ENCODE measurements around the gene STIL.

Gene STIL

DNA sequence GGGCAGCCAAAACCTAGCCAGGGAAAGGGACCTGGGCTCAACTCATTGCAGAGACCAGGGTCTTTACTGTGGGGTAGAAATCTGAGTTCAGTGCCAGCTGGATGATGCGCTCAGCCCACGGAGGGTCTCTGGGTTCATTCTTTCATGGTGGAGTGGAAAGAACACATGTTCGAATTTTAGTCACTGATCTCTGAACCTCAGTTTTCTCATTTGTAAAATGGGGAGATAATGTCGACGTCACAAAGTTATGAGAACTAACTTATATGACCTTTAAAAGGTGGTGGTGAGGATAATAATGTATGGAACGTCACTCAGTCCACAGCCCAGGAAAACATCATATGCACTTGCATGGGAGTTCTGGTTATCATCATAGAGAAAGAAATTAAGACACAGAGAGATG lies 80.8 kb downstream of the STIL start:
- DNase-seq: no peak

DNA sequence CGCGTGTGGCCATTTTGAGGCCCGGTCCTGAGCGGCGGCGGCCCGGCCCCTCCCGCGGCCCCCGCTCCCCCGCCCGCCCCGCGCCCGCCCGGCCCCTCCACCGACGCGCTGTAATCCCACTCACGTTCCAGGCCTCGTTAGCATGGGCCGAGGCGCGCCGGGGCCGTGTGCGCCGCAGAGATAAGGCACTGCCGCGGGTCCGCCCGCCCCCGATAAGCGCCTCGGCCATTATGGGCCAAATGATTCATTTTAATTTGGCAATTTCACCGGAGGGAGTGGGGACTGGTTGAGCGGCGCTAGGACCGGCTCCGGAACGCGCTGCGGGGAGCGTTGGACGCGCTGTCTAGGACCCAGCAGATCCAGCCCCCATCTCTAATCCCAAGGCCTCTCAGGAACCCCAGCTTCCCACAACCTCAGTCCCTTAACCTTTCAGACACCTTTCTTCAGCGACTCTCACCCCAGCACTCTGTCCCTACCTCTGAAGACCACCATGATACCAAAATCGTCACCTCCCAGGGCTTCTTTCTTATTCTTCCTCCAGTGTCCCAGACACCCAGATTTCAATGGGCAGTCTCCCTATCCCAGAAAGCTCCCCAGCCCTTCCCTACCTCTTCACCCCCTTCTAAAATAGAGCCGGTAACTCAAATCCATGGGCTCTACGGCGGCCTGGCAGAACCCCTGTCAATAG lies 81.6 kb downstream of the STIL start, which contains the start of gene TAL1:
TAL1 (minus strand) TSS at position 39 of the 688 bp plus-strand sequence. CDS start 6,337 bp downstream, outside the sequence.
- DNase-seq: no peak

- DNase-seq: peak in 1 of 5 donors; percentile 32
Observed at GRCh38 chr1:47231301-47232186, 82.4 kb downstream of the STIL start.

DNA sequence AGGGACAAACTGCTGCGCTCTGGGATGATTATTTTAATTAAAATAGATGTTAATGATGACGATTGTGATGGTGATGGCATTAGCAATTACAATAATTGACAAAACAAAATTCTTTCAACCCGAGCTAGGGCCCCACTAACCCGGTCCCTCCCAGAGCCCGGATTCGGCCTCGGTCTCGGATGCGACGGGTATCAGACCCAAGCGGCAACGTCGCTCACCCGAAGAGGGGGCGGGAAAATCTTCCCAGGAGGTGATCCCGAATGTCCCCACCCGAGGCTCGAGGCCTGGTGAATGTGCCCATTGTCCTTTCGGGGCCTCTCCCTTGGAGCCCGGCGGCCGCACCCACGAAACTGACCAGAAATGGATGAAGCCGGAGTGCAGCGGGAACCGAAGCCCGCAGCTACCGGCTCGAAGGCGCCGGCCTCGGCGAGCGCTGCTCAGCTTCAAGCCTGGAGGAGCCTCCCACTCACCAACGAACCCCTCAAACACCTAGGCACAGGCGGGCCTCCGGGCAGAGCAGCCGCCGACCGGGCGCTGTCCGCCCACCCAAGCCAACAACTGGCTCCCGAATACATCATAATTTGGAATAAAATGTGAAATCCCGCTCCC lies 83.2 kb downstream of the STIL start:
- DNase-seq: peak in 1 of 5 donors; percentile 15

DNA sequence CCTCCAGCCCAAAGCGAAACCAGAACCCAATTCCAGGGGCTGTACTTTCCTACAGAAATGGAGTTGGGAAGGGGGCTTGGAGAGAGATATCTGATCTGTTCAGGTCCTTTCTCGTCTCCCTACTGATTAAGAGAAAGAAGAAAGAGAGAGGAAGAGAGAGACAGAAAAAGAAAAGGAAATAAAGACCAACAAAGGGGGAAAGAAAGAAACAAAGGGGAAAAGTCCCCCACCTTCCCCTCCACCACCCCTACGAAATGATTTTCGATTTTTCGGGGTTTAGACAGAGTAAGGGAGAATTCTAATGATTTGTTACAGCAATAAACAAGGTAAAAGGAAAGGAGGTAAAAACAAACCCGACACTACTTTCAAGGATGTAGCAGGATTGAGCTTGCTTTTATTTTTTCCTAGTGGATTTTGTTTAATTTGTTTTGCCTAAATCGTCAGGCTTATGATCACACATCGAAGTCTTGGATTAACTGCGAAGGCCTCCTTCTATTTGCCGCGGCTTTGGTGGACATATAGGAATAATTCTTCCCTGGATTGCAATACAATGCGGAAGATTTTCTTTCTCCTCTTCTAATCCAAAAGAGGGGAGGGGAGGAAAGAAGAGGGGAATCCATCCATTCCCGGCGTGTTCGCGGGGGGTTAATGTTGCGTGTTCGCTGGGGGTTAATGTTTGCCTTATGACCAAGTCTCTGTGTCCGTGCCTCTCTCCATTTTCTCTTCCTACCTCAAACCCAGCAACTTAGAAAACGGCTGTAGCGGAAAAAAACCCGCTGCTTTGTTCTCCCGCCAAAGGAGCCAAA lies 83.9 kb downstream of the STIL start:
- DNase-seq: no peak

DNA sequence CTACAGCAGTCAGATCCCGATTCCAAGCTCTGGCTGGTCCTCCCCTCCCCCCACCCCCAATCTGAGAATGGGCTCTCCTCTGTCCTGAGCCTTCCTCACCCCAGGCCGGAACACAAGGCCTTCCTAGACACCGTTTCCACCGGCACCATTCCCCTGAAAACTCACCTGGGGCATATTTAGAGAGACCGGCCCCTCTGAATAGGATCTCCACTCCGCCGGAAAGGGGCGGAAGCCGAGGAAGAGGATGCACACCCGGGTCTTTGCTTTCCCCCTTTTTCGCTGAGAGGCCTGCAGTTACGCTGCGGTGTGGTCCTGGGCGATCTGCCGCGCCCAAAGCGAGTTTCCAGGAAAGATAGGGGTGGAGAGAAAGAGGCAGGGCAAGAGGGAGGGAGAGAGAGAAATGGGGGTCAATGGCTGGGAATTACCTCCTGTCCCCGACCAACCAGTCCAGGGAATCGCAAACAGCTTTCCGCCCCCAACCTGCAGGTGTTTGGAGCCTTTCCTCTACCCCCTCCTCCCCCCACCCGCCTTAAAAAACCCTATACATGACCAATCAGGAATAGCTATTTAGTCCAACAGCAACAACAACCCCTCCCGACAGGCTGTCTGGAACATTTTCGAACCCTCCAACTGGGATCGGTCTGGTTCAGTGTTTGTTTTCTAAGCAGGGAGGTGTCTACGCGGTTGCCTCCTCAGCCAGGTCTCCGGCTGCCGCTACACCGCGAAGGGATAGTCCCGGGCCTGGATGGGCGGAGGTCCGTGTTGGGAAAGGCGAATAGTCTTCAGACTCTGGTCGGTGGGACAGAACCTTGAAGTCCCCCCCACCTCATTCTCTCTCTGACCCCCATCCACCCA lies 84.7 kb downstream of the STIL start:
- no peak for DNase-seq

DNA sequence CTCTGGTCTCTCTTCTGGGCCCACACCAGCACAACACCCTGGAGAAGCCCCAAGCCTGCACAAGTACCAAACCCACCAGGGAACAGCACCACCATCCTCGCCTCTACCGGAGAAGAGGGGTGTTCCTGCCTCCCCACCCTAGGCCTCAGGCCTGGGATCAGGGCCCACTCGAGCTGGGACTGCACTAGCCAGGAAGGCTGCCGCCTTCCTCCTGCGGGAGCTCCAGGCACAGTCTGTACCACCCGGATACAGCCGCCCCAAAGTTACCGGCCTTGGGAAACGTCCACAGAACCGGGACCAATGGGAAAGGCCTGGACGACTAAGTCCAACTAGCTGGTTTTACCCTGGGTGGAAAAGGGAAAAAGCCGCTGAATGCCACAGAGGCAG lies 85.3 kb downstream of the STIL start:
- no peak for DNase-seq

DNA sequence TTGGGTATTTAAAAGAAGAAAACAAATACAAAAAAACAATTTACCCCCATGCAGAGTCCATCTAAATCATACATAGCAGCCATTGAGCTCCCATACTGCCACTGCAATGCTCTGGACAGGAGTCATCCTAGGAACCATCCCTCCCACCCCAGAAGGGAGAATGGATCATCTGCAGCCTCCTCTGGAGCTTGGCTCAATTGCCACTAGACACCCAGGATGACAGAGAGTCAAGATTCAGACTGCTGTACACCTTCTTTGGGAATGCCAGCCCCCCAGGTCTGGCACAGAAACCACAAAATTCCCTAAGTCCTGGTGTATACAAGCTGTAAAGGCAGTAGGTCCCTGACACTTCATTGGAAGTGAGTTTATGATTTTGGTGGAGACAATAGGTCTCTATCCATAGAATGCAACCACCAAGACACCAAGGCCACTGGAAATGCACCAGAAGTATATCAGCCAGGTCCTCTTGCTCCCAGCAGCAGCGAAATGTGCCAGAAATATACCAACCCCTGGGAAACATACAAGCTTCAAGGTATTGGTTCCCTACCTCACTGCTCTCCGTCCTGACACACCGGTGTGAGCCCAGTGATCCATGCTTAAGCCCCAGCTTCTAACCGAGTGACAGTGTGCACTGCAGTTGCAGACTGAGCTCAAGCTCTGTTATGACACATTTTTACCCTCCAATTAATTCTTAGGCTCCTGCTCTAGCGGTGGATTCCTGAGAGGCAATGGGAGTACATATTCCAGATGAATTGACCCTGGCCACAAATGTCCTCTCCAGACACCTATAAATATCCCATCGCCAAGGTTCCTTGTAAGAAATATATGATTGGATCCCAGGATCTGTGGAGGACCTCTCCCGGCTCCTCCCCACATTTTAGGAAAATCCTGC lies 86.4 kb downstream of the STIL start:
- DNase-seq: no peak

GRCh38 chr1:47226839-47227215 lies 87.1 kb downstream of the STIL start:
- DNase-seq: no peak

- DNase-seq: no peak
Observed at GRCh38 chr1:47226121-47226838, 87.7 kb downstream of the STIL start.

DNA sequence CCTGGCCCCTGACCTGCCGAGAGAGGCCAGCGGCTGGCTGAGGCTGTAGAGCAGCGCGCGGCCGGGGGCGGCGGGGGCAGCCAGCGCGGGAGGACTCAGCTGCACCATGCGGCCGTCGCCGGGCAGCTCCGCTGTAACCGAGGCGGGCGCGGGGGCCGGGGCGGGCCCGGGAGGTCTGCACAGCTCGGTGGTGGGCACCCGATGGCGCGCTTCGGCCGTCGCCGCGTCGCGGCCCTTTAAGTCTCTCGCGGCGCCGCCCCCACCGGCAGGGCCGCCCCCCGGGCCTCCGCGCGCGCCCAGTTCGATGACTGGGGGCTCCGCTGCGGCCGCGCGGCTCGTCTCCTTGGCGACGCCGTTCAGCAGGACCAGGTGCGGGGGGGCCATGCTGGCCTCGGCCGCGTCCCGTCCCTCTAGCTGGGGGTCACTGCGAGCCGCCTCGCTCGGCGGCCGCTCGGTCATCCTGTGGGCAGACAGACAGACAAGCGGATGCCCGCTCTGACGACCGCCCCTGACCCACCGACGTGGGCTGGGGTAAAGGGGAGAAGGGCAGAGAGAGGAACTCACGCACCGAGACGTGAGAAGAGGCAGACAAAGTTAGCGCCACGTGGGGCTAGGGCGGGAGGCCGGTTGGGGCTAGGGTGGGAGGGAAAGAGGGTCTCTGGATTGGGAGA lies 88.4 kb downstream of the STIL start:
- DNase-seq: no peak

- no peak for DNase-seq
Observed at GRCh38 chr1:47224676-47225399, 89.1 kb downstream of the STIL start.

DNA sequence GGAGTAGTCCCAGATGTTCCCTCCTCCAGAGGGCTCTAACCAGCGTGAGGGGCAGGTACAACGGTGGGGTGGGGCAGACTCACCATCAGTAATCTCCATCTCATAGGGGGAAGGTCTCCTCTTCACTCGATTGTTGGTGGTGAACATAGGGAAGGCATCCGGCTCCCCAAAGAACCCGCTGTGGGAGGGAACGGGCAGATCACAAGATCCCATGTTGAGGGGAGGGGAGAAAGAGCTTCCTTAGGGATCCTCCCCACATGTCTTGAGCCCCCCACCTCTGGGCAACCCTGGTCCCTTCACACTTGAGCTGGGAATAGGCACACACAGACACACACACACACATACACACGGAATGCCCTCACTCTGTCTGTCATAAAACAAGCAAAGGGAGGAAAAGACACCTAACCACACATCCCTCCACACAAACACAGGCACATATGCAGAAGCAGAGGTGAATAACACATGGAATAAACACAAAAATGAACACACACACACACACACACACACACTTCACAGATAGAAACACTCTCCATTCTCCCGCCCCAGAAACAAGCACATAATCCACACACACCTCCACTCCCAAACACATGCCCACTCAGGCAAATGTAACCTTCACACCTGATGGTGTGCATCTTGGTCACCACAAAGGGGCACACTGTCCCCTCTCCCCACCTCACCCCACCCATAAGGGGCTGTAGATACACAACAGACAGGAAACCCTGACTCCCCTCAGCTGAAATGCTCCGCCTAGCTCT lies 89.8 kb downstream of the STIL start:
- DNase-seq: no peak

DNA sequence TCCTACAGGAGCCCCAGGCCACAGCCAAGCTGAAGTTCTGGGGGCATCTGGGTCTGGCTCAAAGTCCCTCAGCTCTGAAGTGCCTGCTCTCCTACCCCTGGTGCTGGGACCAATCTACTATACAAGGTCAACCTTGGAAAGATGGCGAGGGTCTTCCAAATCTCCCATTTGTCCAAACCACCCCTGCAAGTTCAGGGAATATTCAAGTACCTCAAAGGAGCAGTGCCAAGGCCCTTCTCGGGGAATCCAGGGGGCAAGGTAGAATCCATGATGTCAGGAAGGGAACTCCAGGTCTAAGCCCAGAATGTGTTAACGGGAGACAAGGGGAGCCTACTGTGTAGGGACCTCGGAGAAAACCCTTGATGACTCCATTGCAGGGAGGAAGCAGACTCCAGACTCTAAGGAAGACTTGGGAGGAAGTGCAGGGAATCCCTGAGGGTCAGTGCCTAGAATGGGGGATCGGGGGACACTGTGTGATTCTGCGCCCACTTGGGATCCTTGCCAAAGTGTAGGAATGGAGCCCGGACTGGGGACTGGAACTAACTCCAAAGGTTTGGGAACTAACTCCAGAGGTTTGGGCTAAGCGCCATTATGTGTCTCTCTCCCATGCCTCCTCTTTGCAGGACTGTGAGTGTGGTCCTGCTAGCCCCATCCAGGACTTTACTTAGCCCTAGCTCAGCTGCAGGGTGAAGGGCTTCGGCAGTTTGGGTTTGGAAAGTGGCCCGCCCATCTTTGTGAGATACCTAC lies 90.6 kb downstream of the STIL start:
- DNase-seq: no peak

GRCh38 chr1:47222476-47222875 lies 91.5 kb downstream of the STIL start:
- no peak for DNase-seq

DNA sequence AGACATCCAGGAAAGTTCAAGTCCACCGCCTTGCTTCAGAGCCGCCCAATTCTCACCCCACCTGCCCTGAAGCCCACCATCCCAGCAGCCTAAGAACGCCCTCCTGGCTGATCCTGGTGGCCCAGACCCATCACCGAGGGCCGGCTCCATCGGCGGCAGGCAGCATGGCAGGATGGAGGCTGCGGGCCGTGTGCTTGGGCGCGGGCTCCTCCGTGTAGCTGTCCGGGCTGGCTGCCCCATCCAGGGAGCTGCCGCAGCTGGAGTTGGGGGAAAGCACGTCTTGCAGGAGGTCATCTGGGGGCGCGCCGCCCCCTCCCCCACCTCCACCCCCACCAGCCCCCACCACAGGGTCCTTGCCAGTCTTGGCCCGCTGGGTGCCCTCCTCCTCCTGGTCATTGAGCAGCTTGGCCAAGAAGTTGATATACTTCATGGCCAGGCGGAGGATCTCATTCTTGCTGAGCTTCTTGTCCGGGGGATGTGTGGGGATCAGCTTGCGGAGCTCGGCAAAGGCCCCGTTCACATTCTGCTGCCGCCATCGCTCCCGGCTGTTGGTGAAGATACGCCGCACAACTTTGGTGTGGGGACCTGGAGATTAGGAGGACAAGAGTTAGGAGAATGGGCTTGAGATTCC lies 94.2 kb downstream of the STIL start:
- no peak for DNase-seq

DNA sequence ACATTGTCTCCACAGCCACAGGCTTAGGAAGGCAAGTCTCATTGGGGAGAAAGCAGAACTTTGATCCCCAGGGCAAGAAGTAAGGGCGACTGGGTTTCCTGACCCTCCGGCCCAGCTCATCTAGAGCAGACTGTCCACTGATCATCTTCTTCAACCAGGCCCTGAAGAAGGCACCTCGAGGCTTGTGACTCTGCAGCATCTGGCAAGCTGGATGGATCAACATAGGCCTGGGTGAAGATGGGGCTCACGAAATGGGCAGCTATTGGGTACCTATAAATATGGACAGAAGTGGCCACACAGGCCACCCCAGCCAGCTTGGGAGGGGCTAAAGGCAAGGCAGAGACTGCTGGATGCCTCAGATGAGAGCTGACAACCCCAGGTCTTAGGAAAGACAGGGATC lies 94.9 kb downstream of the STIL start:
- DNase-seq: no peak

Measured in T-helper 1 cell (primary cell).